Stimulated activated CD4-positive, alpha-beta T cell treated with anti-CD3 and anti-CD28 coated beads, Interleukin-4, amount 100 ng/mL, for 48 hours (primary cell): ENCODE results near the gene ACP7.
"Not testable (repeated sequence)": the region's sequence is repeated elsewhere in the genome, so short reads cannot be mapped to it uniquely, and the experiment has no call there.

ENCODE experiments used
- DNase-seq, 2 donors: peaks; one replicate each; pipeline ENCODE4 v3.0.0-alpha.2; 2020; ENCODE audit warnings: low read depth in 2 of 2

ACP7 gene

GRCh38 chr19:39130337-39131254 is 46.4 kb downstream of the ACP7 start:
- DNase-seq, result no peak

- no peak for DNase-seq
These were observed 47.1 kb downstream of the ACP7 start for GRCh38 chr19:39131255-39131755.

GRCh38 chr19:39132344-39132969 is 48.3 kb downstream of the ACP7 start:
- no peak for DNase-seq

GRCh38 chr19:39133431-39134270 is 49.5 kb downstream of the ACP7 start:
- DNase-seq, result no peak

- no peak for DNase-seq
These were observed 51.5 kb downstream of the ACP7 start for GRCh38 chr19:39135701-39136100.

- no peak for DNase-seq
These were observed 52.2 kb downstream of the ACP7 start for GRCh38 chr19:39136225-39136940.

GRCh38 chr19:39137131-39137530 is 53.0 kb downstream of the ACP7 start:
- no peak for DNase-seq

- no peak for DNase-seq
These were observed 54.3 kb downstream of the ACP7 start for GRCh38 chr19:39138221-39139211.

GRCh38 chr19:39139305-39139874 is 55.2 kb downstream of the ACP7 start:
- DNase-seq, result no peak

GRCh38 chr19:39139971-39140453 is 55.8 kb downstream of the ACP7 start:
- no peak for DNase-seq

GRCh38 chr19:39140594-39140993 is 56.4 kb downstream of the ACP7 start:
- no peak for DNase-seq

- no peak for DNase-seq
These were observed 57.8 kb downstream of the ACP7 start for GRCh38 chr19:39141929-39142328.

GRCh38 chr19:39142630-39143029 is 58.5 kb downstream of the ACP7 start:
- DNase-seq, result no peak

GRCh38 chr19:39143757-39144289 is 59.7 kb downstream of the ACP7 start:
- DNase-seq, result not testable (repeated sequence)

GRCh38 chr19:39144290-39145071 is 60.3 kb downstream of the ACP7 start:
- no peak for DNase-seq

- DNase-seq, result no peak
These were observed 61.2 kb downstream of the ACP7 start for GRCh38 chr19:39145180-39145953.

- DNase-seq, result no peak
These were observed 61.9 kb downstream of the ACP7 start for GRCh38 chr19:39146091-39146490.
